GM12878 (cell line): ENCODE data around the gene CTBP1. TPM values are rescaled to one million over a fixed set of nuclear protein-coding genes. Genes with fewer than 3 reads are reported as not detected.

ENCODE experiments used
- ATAC-seq: fragments of 200-7000 bp; cut with Tn5 transposase; 3 replicates; pipeline ENCODE4 v1.9.1; 2020; ENCODE audit warnings: mild to moderate bottlenecking, moderate library complexity
- BruUV-seq: library from RNA; stranded (reverse); fragments of 400-500 nt; replicated peaks from 2 replicates; lab custom pipeline; 2021; lab: Mats Ljungman, UMichigan
- CTCF ChIA-PET: fragments of 300-600 bp; sonication (Branson Sonifier 250); formaldehyde crosslinking; extraction: SDS; loops from one replicate; lab custom pipeline; 2021; ENCODE audit warnings: inconsistent platforms; lab: Yijun Ruan, JAX
- POLR2A ChIA-PET: fragments of 350-600 bp; formaldehyde crosslinking; extraction: SDS; loops from one replicate; lab custom pipeline; 2021; ENCODE audit warnings: inconsistent platforms; lab: Charles Lee
- RAD21 ChIA-PET: fragments of 300-600 bp; sonication (Branson Sonifier 250); formaldehyde crosslinking; loops from one replicate; lab custom pipeline; 2023; ENCODE audit warnings: antibody characterized with exemption; ENCODE audit not compliant: unreplicated experiment; lab: Charles Lee
- SMC1A ChIA-PET: fragments of 300-600 bp; sonication (Branson Sonifier 250); formaldehyde crosslinking; loops from one replicate; lab custom pipeline; 2023; ENCODE audit not compliant: unreplicated experiment, uncharacterized antibody; lab: Charles Lee
- DNase-seq: peaks from one replicate; pipeline ENCODE4 v3.0.0-alpha.2; 2011; ENCODE audit warnings: low read depth, low spot score
- FAIRE-seq: peaks from 3 replicates; lab custom pipeline; 2011; peaks lifted over from hg19 to GRCh38; lab: Jason Lieb, UNC
- H2AFZ ChIP-seq: 2 replicates; pipeline ENCODE4 v1.6.0; 2011; ENCODE audit warnings: low read depth, low read length, control low read depth; ENCODE audit not compliant: control insufficient read depth
- H3K27ac ChIP-seq: 2 replicates; pipeline ENCODE4 v1.5.1; 2011; ENCODE audit warnings: control low read depth; ENCODE audit not compliant: control insufficient read depth, insufficient read depth
- H3K27me3 ChIP-seq, 2 experiments: replicated peaks in 1 of 2; 2 replicates each; pipeline versions ENCODE4 v1.6.0 to v1.6.1; 2011; ENCODE audit warnings: low read length in 1 of 2; ENCODE audit not compliant: control insufficient read depth in 2 of 2, insufficient read depth in 2 of 2
- H3K36me3 ChIP-seq, 2 experiments: 2 replicates each; pipeline ENCODE4 v1.5.1; 2011; ENCODE audit warnings: low read length in 1 of 2; ENCODE audit not compliant: control insufficient read depth in 2 of 2, insufficient read depth in 2 of 2
- H3K4me1 ChIP-seq: 2 replicates; pipeline ENCODE4 v1.6.1; 2011; ENCODE audit warnings: mild to moderate bottlenecking, low read length, moderate library complexity, mixed read lengths; ENCODE audit not compliant: control insufficient read depth, insufficient read depth
- H3K4me2 ChIP-seq: 2 replicates; pipeline ENCODE4 v1.6.0; 2011; ENCODE audit warnings: control low read depth; ENCODE audit not compliant: control insufficient read depth, insufficient read depth
- H3K4me3 ChIP-seq: fragments of 200-600 bp; sonication (generic); 2 replicates; pipeline ENCODE4 v1.5.1; 2016
- H3K79me2 ChIP-seq: 2 replicates; pipeline ENCODE4 v1.6.0; 2011; ENCODE audit warnings: low read length; ENCODE audit not compliant: control insufficient read depth, insufficient read depth
- H3K9ac ChIP-seq: 2 replicates; pipeline ENCODE4 v1.8.0; 2011; ENCODE audit warnings: low read length, control low read depth, mixed read lengths; ENCODE audit not compliant: control insufficient read depth, insufficient read depth
- H3K9me3 ChIP-seq: replicated peaks from 3 replicates; pipeline ENCODE4 v1.5.1; 2011; ENCODE audit warnings: mild to moderate bottlenecking, low read length; ENCODE audit not compliant: control insufficient read depth, insufficient read depth
- H4K20me1 ChIP-seq: 2 replicates; pipeline ENCODE4 v1.6.0; 2011; ENCODE audit not compliant: control insufficient read depth, insufficient read depth
- ATF7 ChIP-seq: fragments of 450-650 bp; IDR thresholded peaks from 2 replicates; pipeline ENCODE4 v1.6.1; 2016; ENCODE audit warnings: low read depth, mild to moderate bottlenecking
- CREM ChIP-seq: IDR thresholded peaks from 2 replicates; pipeline ENCODE4 v1.6.1; 2014; ENCODE audit warnings: antibody characterized with exemption, low read depth
- MAX ChIP-seq: IDR thresholded peaks from 2 replicates; pipeline ENCODE4 v1.6.1; 2012; ENCODE audit warnings: low read depth, low read length, improper control_type of control experiment
- PAX8 ChIP-seq: fragments of 450-650 bp; IDR thresholded peaks from 2 replicates; pipeline ENCODE4 v1.6.1; 2017; ENCODE audit warnings: mild to moderate bottlenecking, moderate library complexity
- POLR2A ChIP-seq: IDR thresholded peaks from 2 replicates; pipeline ENCODE4 v1.6.1; 2011; ENCODE audit warnings: low read depth, mild to moderate bottlenecking, low read length
- ZNF592 ChIP-seq: fragments of 450-650 bp; IDR thresholded peaks from 2 replicates; pipeline ENCODE4 v1.6.1; 2017; ENCODE audit warnings: mild to moderate bottlenecking, moderate library complexity
- ZNF687 ChIP-seq: fragments of 450-650 bp; IDR thresholded peaks from 2 replicates; pipeline ENCODE4 v1.6.1; 2017; ENCODE audit warnings: mild to moderate bottlenecking, moderate library complexity
- WGBS: methylation state at CpG from one replicate; pipeline ENCODE4 v1.1.6; 2016; ENCODE audit warnings: low lambda C conversion rate; ENCODE audit not compliant: insufficient replicate concordance, insufficient coverage; ENCODE audit errors: missing lambda C conversion rate; 5-methylcytosine and 5-hydroxymethylcytosine counted together
- in situ Hi-C: fragments of 300-500 bp; cut with MboI; formaldehyde crosslinking; loops from 9 replicates; pipeline ENCODE4 v1.14.3; 2018; ENCODE audit warnings: mixed read lengths
- intact Hi-C: fragments of 100-400 bp; cut with micrococcal nuclease; formaldehyde crosslinking; loops from one replicate; pipeline ENCODE4 v1.14.2; 2022; ENCODE audit not compliant: unreplicated experiment
- polyA plus RNA-seq, 11 experiments: library from polyadenylated mRNA; depleted of rRNA in 4 of 11; unstranded in 6 of 11; stranded (reverse) in 5 of 11; fragments of >200 nt; fragmentation: Nextera tagmentation in 4 of 11; fragmentation: Illumina TruSeq in 1 of 11; extraction: Ambion mirVana in 4 of 11; extraction: Trizol in 1 of 11; gene quantifications; 1 replicate in 1 of 11; 2 replicates in 10 of 11; pipeline versions ENCODE4 v1.2.1 to v1.2.3, GENCODE V29; 2011 to 2016; ENCODE audit warnings: inconsistent platforms in 2 of 11, missing spikeins in 2 of 11, low read depth in 1 of 11
- total RNA-seq, 4 experiments: library from RNA; depleted of rRNA in 3 of 4; stranded (reverse); fragments of >200 nt in 3 of 4; fragmentation: Illumina TruSeq in 1 of 4; extraction: Trizol in 1 of 4; gene quantifications; 2 replicates each; pipeline versions ENCODE4 v1.2.1 to v1.2.3, GENCODE V29; 2013 to 2021

The CTBP1 gene
- total and polyA plus RNA-seq, 10 of the 15 experiments (the other 5 are each of a cell fraction or from before 2014, with no cell fraction given), result 7.4 to 182 (median 63.1) TPM

DNA sequence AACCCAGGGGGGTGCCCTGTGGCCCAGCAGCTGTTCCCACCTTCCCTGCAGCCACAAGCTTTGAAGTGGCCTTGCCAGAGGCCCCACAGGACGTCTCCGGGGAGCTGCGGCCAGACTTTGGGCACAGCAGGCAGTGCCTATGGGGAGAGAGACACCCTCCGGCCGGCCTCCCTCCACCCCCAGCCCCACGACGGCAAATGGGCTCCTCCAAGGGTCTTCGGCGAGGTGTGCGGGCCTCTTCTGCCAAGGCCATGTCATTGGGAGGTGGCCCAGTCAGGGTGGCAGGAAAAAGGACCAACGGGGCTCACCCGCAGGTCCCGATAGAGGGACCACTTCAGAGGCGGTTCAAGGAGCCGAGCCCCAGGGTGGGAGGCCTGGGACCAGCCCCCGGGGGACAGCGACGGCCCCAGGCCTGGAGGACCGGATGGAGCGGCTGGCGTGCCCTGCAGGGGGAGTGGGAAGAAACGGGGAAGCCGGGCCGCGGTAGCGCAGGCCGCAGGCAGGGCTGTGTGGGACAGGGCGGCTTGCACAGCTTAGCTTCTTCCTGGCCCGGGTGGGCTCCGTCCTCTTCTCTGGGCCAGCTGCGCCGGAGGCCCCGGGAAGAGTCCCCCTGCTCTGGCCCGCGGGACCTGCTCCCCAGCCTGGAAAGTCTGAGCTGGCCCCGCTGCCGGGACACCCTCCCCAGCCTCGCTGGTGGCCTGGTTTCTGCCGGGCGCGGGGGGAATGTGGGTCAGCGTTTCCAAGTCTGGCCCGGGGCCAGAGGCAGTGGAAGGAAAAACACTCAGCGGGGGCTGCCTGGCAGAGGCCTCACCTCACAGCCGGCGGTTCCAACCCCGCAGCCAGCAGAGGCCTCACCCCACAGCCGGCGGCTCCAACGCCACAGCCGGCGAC, 54.7 kb downstream of the CTBP1 start:
- Histone ChIP-seq H3K36me3 (no peaks in the 10 kb centered on the region), H3K27ac (no peak overlapping the region), H3K27me3 (no peaks in the 10 kb centered on the region), H3K9ac (no peak overlapping the region), H3K4me3 (no peak overlapping the region), H4K20me1 (no peaks in the 10 kb centered on the region), H2AFZ (no peak overlapping the region), H3K4me2 (no peak overlapping the region), H3K9me3 (peaks cover 4% of the 10 kb centered on the region; the same call in 2 of the 3 replicates), H3K79me2 (no peaks in the 10 kb centered on the region), H3K4me1 (no peaks in the 10 kb centered on the region)
- FAIRE-seq (no peak), ATAC-seq (no peak), DNase-seq (no peak)
- WGBS, result 84% methylated on average over 46 of the region's 52 CpGs
- intact Hi-C loops, result no loop called here
- no peak for TF ChIP-seq POLR2A
- TF ChIP-seq ZNF687, result no peak
- no peak for TF ChIP-seq CREM
- no peak for TF ChIP-seq ATF7
- TF ChIP-seq MAX, result no peak
- TF ChIP-seq ZNF592, result no peak
- no peak for TF ChIP-seq PAX8
- ChIA-PET RAD21 (interaction anchor here (1.4 kb wide), 1 partner anchor 26 kb away, joined by 3 read pairs; no protein-coding TSS in a partner anchor), CTCF (no interaction called here), POLR2A (no interaction called here), SMC1A (no interaction called here)
- in situ Hi-C loops, result no loop called here
- no TSS peak for BruUV-seq
